Stimulated activated CD4-positive, alpha-beta T cell treated with anti-CD3 and anti-CD28 coated beads, Interleukin-4, amount 100 ng/mL, for 1 hour (primary cell): ENCODE results near the gene GPR18.
"Not testable (repeated sequence)": the region's sequence is repeated elsewhere in the genome, so short reads cannot be mapped to it uniquely, and the experiment has no call there.

Source experiments
- DNase-seq: peaks from one replicate; pipeline ENCODE4 v3.0.0-alpha.2; 2020

Gene GPR18

GRCh38 chr13:99265821-99266426 is 7.7 kb upstream of the GPR18 start:
- DNase-seq, result no peak

DNA sequence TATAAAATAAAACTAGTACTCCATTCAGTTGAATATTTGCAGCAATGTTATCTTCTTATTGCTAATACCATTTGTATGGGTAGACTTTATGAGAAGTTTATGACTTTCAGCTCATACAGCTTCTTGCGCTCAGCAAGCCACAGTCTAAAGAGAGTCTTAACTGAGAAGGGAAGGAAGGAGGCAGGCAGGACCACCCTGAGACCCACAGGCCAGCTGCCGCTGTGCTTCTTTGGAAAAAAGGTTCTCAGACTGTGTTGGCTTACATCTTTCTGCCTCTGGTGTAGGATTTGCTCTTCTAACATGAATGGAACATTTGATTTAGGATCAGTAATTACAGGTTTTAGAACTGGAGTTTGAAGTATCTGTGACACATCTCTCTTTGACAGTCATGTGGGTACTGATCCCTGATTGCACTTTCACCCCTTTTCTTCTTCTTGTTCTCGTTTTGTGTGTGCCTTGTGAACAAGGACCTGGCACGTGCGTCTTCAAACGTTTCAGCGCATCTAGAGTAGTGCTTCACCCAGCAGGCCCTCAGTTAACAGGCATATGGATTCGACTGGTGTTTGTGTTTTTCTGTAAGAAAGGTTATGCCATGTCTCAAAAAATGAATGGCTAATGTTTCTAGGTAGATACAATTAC is 7.1 kb upstream of the GPR18 start:
- peak; percentile 39 for DNase-seq

- no peak for DNase-seq
Measured at GRCh38 chr13:99264051-99264450, 5.9 kb upstream of the GPR18 start.

DNA sequence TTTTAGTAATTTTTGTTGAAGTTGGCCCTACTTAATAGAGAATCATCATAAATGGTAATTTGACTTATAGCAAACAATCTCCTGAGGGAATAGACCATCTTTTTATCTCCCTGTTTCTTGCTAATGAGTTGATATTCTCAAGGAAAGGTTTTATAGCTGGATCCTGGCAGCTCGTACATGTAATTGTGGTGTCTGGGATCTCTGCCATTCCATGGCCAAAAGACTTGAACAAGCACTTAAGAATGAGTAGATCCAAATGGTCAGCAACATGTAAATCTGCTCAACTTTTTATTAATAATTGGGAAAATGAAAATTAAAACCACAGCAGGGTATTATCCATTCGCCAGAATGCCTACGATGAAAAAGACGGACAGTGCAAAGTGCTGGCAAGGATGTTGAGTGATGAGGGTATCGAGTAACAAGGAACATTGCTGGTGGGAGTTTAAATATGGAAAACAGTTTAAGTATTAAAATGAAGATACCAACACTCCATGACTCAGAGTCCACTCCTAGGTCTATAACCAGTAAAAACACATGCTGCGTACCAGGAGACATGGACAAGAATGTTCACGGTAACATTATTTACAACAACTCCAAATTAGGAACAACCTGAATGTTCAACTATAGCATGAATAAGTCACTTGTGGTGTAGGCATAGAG is 5.1 kb upstream of the GPR18 start:
- no peak for DNase-seq

GRCh38 chr13:99261059-99261458 is 2.9 kb upstream of the GPR18 start:
- no peak for DNase-seq

GRCh38 chr13:99260216-99260615 is 2.0 kb upstream of the GPR18 start:
- DNase-seq, result no peak

GRCh38 chr13:99258946-99259345 is 767 bp upstream of the GPR18 start:
- no peak for DNase-seq

- no peak for DNase-seq
Measured at GRCh38 chr13:99257291-99257690, 888 bp downstream of the GPR18 start.

DNA sequence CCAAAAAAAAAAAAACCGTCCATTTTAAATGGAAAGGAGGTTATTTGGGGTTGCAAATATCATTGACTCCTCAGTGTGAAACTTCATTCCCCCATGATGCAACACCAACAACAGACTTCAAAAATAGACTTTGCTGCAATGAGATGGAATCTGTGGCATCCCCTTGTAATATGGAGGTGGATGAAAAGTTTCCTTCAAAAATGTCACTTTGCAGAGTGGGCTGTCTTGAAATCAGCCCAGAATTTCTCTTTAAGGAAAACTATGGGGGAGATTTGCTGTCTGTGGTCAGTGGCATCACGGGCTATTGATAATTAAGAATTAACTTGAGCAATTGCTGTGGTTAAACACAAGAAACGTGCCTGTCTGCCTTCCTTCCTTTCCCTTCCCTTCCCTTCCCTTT is 1.5 kb downstream of the GPR18 start:
- no peak for DNase-seq

DNA sequence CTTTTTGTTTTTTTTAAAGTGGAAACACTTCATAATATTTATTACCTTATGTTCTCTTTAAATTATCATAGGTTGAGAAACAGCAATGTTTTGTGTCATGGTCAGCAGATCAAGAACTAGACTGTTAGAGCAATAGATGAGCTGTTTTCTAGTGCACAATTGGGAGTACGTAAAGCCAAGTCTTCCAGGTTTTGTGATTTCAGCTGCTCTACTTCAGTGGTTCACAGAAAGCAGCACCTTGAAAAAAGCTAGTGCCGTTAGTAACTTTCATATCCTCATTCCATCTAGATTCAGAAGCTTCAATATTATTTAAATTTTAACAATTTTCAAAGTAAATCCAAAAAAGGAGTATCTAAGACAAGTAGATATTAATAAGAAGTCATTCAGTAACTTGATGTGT is 1.9 kb downstream of the GPR18 start:
- DNase-seq, result no peak

GRCh38 chr13:99255271-99255670 is 2.9 kb downstream of the GPR18 start:
- no peak for DNase-seq

DNA sequence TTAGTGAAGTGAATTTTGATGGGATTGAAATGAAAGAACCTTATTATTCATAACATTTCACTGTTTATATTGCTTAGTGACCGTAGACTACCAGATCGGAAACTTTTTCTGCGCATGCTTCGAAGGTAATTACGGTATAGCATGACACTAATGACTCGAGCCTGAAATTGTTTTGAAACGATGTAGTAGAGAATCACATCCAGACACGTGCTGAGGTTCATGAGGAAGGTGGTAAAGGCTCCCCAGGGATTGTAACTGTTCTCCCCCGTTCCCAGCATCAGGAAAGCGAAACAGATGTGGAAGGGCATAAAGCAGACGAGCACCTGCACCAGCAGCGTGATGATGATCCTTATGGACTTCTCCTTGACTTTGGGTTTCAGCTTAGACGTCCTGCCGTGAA is 3.3 kb downstream of the GPR18 start:
- DNase-seq, result no peak

- DNase-seq, result no peak
Measured at GRCh38 chr13:99251921-99252320, 6.3 kb downstream of the GPR18 start.

- DNase-seq, result no peak
Measured at GRCh38 chr13:99250982-99251825, 7.0 kb downstream of the GPR18 start.

DNA sequence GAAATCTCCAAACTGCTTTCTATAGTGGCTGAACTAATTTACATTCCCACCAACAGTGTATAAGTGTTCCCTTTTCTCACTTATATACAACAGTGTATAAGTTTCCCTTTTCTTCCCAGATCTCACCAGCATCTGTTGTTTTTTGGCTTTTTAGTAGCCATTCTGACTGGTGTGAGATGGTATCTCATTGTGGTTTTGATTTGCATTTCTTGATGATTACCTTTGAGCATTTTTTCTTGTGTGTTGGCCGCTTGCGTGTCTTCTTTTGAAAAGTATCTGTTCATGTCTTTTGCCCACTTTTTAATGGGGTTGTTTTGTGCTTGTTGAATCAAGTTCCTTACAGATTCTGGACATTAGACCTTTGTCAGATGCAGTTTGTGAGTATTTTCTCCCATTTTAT is 8.6 kb downstream of the GPR18 start:
- not testable (repeated sequence) for DNase-seq

DNA sequence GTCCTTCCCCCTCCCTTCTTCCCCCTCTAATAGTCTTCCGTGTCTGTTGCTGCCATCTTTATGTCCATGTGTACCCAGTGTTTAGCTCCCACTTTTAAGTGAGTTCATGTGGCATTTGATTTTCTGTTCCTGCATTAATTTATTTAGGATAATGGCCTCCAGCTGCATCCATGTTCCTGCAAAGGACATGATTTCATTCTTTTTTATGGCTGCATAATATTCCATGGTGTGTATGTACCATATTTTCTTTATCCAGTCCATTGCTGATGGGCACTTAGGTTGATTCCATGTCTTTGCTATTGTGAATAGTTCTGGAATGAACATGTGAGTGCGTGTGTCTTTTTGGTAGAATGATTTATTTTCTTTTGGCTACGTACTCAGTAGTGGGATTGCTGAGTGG is 9.0 kb downstream of the GPR18 start:
- DNase-seq, result not testable (repeated sequence)

GRCh38 chr13:99246100-99246499 is 12.1 kb downstream of the GPR18 start:
- no peak for DNase-seq

DNA sequence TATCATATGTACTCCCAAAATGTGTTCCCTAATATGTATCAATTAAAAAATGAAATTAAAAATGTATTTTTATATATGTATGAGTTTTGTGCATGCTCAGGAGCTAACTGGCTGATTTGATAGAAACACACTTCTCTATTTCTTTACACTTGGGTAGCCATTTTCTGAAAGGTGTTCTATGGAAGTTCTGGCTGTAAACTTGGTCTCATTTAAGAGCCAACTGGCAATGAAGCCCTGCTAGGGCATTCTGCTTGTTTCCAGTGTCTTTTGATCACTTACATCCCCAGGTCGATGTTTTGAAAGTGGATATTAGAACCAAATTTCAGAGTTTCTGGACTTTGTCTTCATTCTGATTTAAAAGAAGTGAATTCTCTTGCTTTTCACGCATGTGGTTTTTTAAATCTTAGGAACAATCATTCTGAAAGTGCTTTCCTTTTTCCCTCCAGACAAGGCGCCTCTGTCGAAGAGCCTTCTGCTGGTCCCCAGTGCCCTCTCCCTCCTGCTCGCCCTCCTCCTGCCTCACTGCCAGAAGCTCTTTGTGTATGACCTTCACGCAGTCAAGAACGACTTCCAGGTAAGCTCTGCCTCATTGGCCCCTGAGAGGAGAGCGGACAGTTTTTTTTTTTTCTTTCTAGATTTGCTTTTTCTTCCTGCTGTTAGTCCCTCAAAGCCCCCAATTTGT is 20.1 kb downstream of the GPR18 start:
- peak; percentile 19 for DNase-seq

GRCh38 chr13:99231721-99232120 is 26.5 kb downstream of the GPR18 start:
- no peak for DNase-seq

DNA sequence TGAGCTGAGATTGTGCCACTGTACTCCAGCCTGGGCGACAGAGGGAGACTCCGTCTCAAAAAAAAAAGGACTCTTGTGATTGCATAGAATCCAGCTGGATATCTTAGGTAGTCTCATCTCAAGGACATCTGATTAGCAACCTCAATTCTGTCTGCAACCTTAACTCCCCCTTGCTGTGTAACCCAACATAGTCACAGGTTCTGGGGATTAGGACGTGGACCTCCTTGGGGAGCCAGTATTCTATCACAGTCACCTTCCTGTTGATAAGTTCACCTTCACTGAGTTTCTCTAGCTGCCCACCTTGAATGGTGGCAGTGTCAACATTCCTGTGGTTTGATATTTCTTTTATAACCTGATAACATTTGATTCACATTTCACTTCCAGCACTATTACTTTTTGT is 27.2 kb downstream of the GPR18 start:
- no peak for DNase-seq

GRCh38 chr13:99230588-99230987 is 27.6 kb downstream of the GPR18 start:
- not testable (repeated sequence) for DNase-seq

DNA sequence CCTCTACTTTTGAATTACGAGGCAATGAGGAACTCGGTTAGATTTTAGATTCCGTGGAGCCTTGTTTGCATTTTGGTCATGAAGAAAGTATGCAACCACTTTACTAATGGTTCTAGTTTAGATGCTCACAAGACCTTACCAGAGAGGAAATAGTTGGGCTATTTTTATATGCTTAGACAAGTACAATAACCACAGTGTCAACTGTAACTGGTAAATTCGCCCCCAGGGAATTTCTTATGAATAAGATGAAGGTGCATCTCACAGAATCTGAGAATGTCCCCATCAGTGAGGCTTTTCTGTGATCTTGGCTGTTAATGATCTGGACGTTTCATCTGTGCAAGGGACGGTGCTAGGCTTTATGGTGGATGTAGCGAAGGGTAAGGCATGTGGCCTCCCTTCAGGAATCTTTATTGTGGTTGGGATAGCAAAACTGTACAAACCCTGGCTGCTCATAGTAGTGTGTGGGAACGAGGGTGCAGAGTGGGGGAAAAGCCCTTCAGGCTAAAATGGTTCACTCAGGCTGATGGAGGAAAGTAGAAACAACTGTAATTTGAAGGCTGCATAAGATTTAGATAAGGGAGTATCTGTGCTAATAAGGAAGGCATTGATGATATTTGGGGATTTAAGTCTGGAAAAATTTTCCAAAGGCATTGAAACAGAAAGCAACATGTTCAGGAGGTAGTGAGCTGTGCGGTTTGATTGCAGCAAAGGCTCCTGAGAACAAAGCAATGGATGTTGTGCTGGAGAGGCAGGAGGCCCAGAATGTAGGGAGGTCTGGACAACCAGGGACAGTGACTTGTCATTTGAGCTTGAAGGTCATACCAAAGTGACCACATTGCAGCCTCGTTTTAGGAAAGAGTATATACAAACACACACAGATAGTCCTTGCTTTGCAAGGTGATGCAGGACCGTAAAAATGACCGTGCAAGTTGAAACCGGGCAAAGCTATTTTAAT is 29.2 kb downstream of the GPR18 start:
- no peak for DNase-seq
